Psoas muscle (tissue), 8 donors: ENCODE results near the gene RSPH6A. TPM values are rescaled to one million over a fixed set of nuclear protein-coding genes. Genes with fewer than 3 reads are reported as not detected.

Experiments
- ATAC-seq, 4 donors: fragments of 200-7000 bp; cut with Tn5 transposase; one replicate each; pipeline ENCODE4 v1.9.1; 2020; ENCODE audit warnings: moderate library complexity in 3 of 4, mild to moderate bottlenecking in 2 of 4
- DNase-seq, 2 donors: peaks; one replicate each; pipeline ENCODE4 v3.0.0-alpha.2; 2020
- H3K27ac ChIP-seq: fragments of 200-600 bp; one replicate; pipeline ENCODE4 v1.8.0; 2022
- H3K27me3 ChIP-seq, 3 donors: fragments of 200-600 bp in 1 of 3; one replicate each; pipeline versions ENCODE4 v1.6.1 to v1.8.0; 2013 to 2022; ENCODE audit warnings: low read length in 2 of 3, mild to moderate bottlenecking in 2 of 3, moderate library complexity in 1 of 3; ENCODE audit not compliant: insufficient read depth in 3 of 3
- H3K36me3 ChIP-seq, 2 donors: fragments of 200-600 bp in 1 of 2; one replicate each; pipeline versions ENCODE4 v1.6.1 to v1.8.0; 2013 to 2022; ENCODE audit warnings: low read depth in 1 of 2, mild to moderate bottlenecking in 1 of 2, moderate library complexity in 1 of 2; ENCODE audit not compliant: insufficient read depth in 1 of 2
- H3K4me1 ChIP-seq: fragments of 200-600 bp; one replicate; pipeline ENCODE4 v1.8.0; 2022
- H3K4me3 ChIP-seq: fragments of 200-600 bp; one replicate; pipeline ENCODE4 v1.8.0; 2022; ENCODE audit warnings: mild to moderate bottlenecking
- H3K9me3 ChIP-seq: fragments of 200-600 bp; one replicate; pipeline ENCODE4 v1.8.0; 2022
- WGBS, 3 donors: extraction: QIAGEN DNeasy Blood & Tissue Kit; methylation state at CpG; one replicate each; pipeline versions ENCODE4 v1.1.6 to v1.1.7; 2013; 5-methylcytosine and 5-hydroxymethylcytosine counted together
- intact Hi-C, 2 donors: fragments of 100-400 bp; cut with DNase I; formaldehyde crosslinking; loops; one replicate each; pipeline versions ENCODE4 v1.11.0 to v1.14.2; 2022
- polyA plus RNA-seq, 3 donors: library from polyadenylated mRNA; stranded (reverse); fragments of 200-250 nt; gene quantifications; one replicate each; pipeline ENCODE4 v1.2.3, GENCODE V29; 2013
- total RNA-seq, 4 donors: library from RNA; stranded (reverse); fragmentation: NEBNext Ultra II Directional in 2 of 4; extraction: Animal tissue kit (Norgen Biotek cat#: 25700) in 2 of 4; gene quantifications; one replicate each; pipeline versions ENCODE4 v1.2.1 to v1.2.4, GENCODE V29; 2021 to 2023
- TF ChIP-seq, protein P1 (sequence below): fragments of 200-600 bp; IDR thresholded peaks from one replicate; pipeline ENCODE4 v1.8.0; 2022; ENCODE audit warnings: antibody characterized with exemption
- donor health status: healthy with polysubstance abuse.
- donor health status: DM: no; HTN: no; CAD: no; lungs with moderate emphysema.
- donor health status: Bipolar disorder and iron deficiency.
- donor health status: healthy.
- donor health status: DM: yes; HTN: yes; CAD: no.
- donor health status: DM: no; HTN: no; CAD: no.
- donor health status: DM: no; HTN: no; CAD: no.
- donor health status: DM: yes; HTN: yes; CAD: no.

The RSPH6A gene
- total and polyA plus RNA-seq, 7 donors = 0.03 to 0.15 (median 0.09) TPM; not detected in 3

DNA sequence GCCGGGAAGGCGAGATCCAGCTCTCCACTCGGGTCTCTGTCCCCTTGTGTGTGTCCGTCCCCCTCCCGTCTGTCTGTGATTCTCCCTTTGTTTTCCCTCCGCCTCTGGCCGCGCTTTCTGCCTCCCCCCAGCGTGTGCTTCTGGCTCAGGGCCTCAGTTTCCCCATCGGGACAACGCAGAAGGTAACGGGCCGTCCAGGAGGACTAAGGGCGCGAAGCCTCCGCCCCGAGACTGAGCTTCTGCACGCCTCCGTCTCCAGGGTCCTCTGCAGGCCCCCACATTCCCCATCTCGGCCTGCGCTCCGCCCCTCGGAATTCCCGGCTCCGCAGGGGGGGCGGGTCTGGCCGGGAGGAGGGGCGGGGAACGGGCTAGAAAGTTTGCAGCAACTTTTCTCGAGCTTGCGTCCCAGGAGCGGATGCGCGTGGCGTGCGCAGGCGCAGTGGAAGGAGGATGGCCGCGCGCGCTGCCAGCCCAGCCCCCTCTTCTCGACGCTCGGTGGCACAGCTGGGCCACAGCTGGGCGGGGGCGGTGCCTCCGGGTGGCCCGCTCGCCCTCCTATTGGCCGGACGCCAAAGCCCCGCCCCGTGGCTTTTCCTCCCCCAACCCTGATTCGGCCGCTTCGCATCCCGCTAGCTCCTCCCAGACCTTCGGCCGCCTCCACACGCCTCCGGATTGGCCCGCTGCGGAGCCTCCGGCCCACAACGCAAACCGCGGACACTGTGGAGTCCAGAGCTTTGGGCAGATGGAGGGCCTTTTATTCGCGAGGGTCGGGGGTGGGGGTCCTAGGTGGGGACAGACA is 45.9 kb downstream of the RSPH6A start, which contains the start of gene SIX5:
Gene SIX5, minus strand, starts transcription at position 269 of the 799 bp plus-strand sequence. CDS start 408 bp downstream, outside the sequence.
- no peaks in the 10 kb centered on the region for H3K27me3 ChIP-seq
- 0% methylated on average over 58 to 70 of the region's 70 CpGs for WGBS, 3 donors
- peak within 1 kb of the TSS; percentile 87 for H3K4me3 ChIP-seq
- ATAC-seq = peak; percentile 51 to 67 (median 59)
- peak within 1 kb of the TSS; percentile 95 for H3K27ac ChIP-seq
- peaks cover 38% of the 10 kb centered on the region for H3K4me1 ChIP-seq
- intact Hi-C loops = loop anchor here in 1 of 2 donors (5.0 kb wide), 1 partner anchor 37 kb away; the partner anchor contains the start of genes FBXO46 and MEIOSIN
- peak; percentile 99 for DNase-seq
- peaks cover 0 to 35% of the 10 kb centered on the region in 2 donors for H3K36me3 ChIP-seq
- H3K9me3 ChIP-seq = no peaks in the 10 kb centered on the region
- TF ChIP-seq, protein P1, sequence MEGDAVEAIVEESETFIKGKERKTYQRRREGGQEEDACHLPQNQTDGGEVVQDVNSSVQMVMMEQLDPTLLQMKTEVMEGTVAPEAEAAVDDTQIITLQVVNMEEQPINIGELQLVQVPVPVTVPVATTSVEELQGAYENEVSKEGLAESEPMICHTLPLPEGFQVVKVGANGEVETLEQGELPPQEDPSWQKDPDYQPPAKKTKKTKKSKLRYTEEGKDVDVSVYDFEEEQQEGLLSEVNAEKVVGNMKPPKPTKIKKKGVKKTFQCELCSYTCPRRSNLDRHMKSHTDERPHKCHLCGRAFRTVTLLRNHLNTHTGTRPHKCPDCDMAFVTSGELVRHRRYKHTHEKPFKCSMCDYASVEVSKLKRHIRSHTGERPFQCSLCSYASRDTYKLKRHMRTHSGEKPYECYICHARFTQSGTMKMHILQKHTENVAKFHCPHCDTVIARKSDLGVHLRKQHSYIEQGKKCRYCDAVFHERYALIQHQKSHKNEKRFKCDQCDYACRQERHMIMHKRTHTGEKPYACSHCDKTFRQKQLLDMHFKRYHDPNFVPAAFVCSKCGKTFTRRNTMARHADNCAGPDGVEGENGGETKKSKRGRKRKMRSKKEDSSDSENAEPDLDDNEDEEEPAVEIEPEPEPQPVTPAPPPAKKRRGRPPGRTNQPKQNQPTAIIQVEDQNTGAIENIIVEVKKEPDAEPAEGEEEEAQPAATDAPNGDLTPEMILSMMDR = no peak

DNA sequence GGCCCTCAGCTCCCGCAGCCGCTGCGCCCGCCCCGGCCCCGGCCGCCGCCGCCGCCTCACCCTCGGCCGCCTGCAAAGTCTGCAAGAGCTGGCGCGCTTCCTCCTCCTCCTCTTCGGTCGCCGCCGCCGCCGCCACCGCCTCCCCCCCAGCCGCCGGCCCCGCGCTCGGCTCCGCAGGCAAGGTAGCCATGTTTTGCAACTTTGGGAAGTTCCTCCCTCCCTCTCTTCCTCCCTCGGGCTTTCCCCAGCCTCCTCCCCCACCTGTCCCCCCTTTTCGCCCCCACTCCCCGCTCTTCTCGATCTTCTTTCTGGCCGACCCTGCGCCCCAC is 46.5 kb downstream of the RSPH6A start:
- peak in 1 of 2 donors; percentile 78 for DNase-seq
- WGBS, 3 donors = 0 to 2% (median 1%) methylated on average over 17 to 33 of the region's 33 CpGs

DNA sequence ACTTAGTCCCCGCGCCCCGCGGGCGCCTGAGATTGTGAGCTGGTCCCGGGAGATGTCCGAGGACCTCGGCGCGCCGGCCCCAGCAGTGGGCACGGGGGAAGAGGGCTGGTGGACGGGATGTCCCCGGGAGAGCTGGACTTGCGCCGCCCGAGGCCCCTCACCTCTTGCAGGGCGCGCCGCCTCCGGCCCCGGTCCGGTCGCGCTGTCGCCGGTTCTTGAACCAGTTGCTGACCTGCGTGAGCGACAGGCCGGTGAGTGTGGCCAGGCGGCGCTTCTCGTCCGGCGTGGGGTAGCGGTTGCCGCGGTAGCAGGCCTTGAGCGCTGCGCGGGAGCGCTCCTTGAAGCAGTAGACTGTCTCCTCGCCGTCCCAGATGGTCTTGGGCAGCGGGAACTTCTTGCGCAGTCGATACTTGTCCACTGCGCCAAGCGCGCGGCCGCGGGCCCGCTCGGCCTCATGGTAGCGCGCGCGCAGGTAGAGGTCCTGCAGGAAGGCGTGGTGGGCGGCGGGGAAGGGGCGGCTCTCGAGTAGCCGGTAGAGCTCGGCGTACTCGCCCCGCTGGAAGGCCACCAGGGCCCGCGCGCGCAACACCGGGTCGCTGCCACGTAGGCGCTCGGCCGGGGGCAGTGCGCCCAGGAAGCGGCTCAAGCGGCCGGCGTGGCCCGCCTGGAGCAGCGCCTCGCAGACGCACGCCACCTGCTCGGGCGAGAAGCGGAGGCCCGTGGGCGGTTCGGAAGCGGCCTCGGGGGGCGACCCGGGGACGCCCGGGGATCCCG is 47.0 kb downstream of the RSPH6A start:
- Histone ChIP-seq H3K27ac (peak overlapping the region; percentile 95), H3K9me3 (no peaks in the 10 kb centered on the region), H3K4me1 (peaks cover 35% of the 10 kb centered on the region), H3K4me3 (peak overlapping the region; percentile 87), H3K27me3 (no peaks in the 10 kb centered on the region), H3K36me3 (peaks cover 0 to 25% of the 10 kb centered on the region in 2 donors)
- DNase-seq = peak; percentile 79 to 88
- TF ChIP-seq, protein P1 = no peak
- intact Hi-C loops = loop anchor here in 1 of 2 donors (2.0 to 5.0 kb wide), 2 partner anchors 36 to 47 kb away; partner anchors contain the start of genes FBXO46 and MEIOSIN
- peak; percentile 11 to 16 (median 16) for ATAC-seq
- 0 to 1% (median 0%) methylated on average over 70 to 102 of the region's 102 CpGs for WGBS, 3 donors

More for the DNA sequence above, 46.5 kb downstream of the RSPH6A start:
- intact Hi-C loops = loop anchor here in 1 of 2 donors (5.0 kb wide), 1 partner anchor 36 kb away; the partner anchor contains the start of genes FBXO46 and MEIOSIN
- no peaks in the 10 kb centered on the region for H3K27me3 ChIP-seq
- H3K4me1 ChIP-seq = peaks cover 40% of the 10 kb centered on the region
- no peaks in the 10 kb centered on the region for H3K9me3 ChIP-seq
- H3K36me3 ChIP-seq = peaks cover 0 to 31% of the 10 kb centered on the region in 2 donors
- no peak for ATAC-seq
- TF ChIP-seq, protein P1 = no peak
- H3K4me3 ChIP-seq = peak overlapping the region; percentile 87
- H3K27ac ChIP-seq = peak overlapping the region; percentile 95

DNA sequence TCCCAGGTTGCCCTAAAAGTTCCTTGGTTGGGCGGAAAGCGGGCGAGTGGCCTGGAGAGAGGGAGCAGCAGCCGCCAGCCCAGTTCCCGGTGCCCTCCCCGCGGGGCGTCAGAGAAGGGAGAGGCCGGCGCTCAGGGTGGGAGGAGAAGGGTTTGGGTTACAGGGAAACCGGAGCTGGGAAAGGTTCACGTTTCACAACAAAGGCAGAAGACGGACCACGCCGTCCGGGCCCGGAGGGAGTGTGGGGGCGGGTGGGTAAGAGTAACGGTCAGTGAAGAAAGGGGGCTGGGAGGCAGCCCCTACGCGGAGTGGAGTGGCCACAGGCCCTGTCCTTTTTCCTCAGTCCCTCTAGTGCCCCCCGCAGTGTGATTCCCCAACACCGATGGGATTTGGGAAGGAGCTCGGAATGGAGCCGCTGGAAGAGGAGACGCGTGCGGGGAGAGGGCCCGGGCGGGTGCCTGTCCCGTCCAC is 47.7 kb downstream of the RSPH6A start:
- Histone ChIP-seq H3K27me3 (no peaks in the 10 kb centered on the region), H3K9me3 (no peaks in the 10 kb centered on the region), H3K4me3 (peak overlapping the region; percentile 87), H3K4me1 (peaks cover 34% of the 10 kb centered on the region), H3K27ac (peak overlapping the region; percentile 95), H3K36me3 (peaks cover 0 to 19% of the 10 kb centered on the region in 2 donors)
- ATAC-seq (peak; percentile 2 to 20 (median 8)), DNase-seq (peak; percentile 83 to 87)
- WGBS, 3 donors = 0 to 5% (median 4%) methylated on average over 25 to 31 of the region's 31 CpGs
- TF ChIP-seq, protein P1 = no peak
- intact Hi-C loops = loop anchor here in 1 of 2 donors (2.0 to 5.0 kb wide), 2 partner anchors 35 to 47 kb away; partner anchors contain the start of genes FBXO46 and MEIOSIN
